DMS53 (cell line): ENCODE measurements around the gene AGXT.
A peak's percentile ranks its signal among the peaks of the same experiment; 100 is the strongest.

Source experiments
- DNase-seq: peaks from one replicate; lab custom pipeline; 2025; lab: John Stamatoyannopoulos, UW

AGXT gene

DNA sequence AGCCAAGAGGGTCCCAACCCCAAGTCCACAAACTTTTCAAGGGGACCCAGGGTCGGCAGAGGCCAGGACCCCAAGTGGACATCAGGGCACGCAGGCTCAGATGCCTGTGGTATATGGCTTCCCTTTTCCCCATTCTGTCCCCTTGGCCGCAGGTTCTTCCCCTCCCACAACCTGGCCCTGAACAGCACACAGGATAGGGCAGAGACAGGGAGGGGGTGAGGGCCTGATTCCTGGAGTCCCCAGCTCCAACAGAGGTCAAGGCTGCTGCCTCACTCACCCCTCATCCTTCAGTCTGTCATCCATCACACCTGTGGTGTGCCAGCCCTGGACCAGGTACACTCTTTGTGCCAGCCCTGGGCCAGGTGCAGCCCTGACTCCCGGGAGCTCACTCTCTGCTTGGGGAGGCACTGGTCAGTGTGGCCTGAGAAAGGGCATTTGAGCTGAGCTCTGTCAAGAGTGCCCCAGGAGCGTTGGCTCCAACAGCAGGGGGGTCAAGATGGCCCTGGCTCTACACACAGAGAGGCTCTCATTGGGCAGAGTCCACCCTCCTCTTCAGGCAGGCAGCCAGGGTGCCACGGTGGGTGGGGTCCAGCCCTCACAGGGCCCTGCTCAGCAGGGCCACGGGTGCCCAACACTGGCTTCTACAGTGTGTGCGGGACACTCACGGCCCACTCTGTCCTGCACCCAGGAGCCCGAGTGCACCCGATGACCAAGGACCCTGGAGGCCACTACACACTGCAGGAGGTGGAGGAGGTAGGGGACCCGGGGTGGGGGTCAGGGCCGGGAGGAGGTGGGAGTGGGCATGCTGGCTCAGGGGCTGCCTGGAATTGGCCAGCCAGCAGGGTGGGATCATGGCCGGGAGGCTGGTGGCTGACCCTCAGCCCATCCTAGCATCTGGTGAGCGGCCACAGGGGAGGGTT is 1.6 kb downstream of the AGXT start:
- no peak for DNase-seq

DNA sequence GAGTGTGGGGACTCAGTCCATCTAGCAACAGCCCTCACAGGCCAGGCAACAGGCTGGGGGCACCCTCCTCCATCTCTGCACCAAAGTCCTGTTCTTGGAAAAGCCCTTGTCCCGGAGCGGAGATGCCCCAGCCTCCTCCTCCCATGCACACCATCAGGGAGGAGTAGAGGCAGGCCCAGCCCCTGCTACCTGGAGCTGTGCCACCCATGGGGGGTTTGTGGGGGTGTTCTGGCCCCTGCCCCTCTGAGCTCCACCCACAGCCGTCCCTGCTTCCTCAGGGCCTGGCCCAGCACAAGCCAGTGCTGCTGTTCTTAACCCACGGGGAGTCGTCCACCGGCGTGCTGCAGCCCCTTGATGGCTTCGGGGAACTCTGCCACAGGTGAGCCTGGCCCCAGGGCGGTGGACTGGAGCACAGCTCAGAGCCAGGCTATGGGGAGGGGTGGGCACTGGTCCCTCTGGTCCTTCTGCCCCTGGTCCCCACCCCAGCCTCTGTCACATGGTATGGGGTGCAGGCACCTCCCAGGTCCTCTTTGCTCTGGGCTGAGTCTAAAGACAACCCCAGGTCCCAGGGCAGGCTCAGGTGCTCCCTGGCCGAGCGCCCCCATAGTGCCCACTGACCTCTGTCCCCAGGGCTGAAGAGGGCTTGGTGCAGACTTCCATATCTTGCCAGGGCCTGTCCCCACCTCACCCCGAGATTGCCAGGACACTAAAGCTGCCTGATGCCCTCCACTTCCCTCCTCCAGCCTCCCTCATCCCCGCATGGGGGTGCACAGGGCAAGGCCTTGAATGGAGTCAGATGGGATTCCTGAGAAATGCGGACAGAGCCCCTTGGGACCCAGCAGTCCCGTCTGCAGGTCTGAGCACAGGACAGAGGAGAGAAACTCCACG is 2.7 kb downstream of the AGXT start:
- no peak for DNase-seq

DNA sequence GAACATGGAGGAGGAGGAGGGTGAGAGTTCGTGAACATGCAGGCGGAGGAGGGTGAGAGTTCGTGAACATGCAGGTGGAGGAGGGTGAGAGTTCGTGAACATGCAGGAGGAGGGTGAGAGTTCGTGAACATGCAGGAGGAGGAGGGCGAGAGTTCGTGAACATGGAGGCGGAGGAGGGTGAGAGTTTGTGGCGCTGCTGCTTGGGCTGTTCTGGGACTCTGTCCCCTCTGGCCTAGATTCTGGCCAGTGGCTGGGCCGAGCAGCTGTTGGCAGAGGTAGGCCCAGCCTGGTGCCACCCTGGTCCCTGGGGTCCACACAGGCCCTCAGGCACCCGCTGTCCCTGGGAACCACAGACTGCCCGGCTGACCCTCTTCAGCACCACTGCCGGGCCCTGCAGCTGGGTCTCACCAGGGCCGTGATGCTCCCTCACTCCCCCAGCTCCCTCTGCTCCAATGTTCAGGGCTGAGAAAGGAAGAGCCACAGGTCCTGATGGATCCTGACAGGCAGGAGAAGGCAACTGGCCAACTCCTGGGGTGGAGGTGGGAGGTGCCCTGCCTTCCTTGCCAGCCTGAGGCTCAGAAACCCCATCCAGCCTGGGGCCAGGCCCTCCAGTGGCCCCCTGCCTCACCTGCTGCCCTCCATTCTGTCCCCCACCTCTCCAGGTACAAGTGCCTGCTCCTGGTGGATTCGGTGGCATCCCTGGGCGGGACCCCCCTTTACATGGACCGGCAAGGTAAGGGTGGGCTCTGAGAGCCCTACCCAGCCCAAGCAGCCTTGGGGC is 3.9 kb downstream of the AGXT start:
- DNase-seq = no peak

DNA sequence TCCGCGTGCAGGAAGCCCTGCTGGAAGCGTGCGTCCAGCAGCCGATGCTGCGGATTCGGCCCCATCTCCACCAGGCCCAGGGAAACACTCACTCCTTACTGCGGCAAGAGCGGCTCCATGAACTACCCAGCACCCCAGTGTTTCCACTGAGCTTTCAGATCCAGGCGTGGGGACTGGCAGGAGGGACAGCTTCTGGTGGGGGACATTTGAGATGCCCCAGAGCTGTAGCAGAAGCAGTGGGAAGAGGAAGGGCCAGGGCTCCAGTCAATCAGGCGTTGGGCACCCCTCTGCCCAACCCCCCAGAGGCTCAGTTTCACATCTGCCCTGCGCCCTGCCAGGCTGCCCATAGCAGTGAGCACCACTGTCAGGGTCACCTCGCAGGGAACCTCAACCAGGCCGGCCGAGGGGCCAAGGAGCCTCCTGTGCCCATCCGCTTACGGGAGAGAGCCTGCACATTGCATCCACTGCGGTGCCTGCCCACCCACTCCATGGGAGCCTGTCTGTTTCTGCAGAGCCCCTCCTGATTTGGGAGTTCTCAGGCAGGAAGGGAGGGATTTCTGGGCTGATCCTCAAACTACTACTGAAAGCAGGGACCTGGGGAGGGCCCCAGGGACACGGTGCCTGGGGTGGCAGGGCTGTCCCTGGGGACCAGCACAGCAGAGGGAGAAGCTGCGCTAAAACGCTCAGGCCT is 4.6 kb downstream of the AGXT start:
- no peak for DNase-seq

DNA sequence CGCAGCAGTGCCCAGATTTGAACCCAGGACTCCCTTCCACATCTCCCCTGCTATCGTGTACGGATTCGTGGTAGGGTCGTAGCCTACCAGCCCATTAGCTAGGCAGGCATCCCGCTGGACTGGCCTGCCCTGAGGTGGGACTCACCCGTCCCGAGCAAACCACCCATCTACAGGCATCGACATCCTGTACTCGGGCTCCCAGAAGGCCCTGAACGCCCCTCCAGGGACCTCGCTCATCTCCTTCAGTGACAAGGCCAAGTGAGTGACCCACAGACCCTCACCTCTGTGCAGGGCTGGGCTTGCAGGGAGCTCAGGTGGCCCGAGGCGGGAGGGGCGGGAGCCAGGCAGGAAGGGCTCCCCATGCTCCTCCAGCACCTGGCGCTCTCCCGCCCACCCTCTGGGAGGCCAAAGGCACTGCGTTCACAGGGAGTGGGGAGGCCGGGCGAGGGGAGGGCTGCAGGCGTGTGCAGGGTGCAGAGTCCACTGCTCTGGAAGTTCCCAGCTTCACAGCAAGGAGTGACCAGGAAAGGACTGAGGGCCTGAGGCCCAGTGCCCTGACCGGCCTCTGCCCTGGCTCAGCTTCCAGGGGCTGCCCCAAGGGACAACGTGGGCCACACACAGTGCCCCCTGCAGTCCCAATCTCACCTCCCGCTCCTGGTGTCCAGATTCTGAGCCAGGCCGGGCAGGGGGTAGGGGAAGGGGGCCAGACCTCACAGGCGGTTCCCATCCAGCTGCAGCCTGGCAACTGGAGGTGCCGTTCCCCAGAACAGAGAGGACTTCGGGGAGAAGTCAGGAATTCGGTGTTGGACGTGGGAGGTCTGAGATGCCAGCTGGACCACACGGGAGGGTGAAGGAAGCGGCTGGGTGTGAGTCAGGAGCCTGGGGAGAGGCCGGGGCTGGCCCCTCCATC is 5.4 kb downstream of the AGXT start:
- DNase-seq = peak; percentile 31

DNA sequence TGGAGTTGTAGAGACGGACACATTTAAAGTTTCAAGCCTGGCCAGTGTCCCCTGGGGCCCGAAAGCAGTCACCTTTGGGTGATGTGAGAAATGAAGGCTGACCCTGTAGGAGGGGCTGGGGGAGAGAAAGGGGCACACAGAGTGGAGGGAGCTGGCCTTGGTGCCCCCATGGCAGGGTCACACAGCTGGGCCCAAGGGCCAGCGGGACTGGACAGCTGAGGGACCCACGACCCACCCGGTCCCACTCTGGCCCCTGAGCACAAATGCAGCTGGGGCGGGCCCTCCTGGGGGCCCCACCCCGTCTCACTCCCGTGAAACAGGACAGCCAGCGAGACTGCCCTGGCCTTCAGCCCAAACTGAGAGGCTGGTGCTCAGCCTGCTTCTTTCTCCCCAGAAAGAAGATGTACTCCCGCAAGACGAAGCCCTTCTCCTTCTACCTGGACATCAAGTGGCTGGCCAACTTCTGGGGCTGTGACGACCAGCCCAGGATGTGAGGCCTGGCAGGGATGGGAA is 6.1 kb downstream of the AGXT start:
- no peak for DNase-seq

DNA sequence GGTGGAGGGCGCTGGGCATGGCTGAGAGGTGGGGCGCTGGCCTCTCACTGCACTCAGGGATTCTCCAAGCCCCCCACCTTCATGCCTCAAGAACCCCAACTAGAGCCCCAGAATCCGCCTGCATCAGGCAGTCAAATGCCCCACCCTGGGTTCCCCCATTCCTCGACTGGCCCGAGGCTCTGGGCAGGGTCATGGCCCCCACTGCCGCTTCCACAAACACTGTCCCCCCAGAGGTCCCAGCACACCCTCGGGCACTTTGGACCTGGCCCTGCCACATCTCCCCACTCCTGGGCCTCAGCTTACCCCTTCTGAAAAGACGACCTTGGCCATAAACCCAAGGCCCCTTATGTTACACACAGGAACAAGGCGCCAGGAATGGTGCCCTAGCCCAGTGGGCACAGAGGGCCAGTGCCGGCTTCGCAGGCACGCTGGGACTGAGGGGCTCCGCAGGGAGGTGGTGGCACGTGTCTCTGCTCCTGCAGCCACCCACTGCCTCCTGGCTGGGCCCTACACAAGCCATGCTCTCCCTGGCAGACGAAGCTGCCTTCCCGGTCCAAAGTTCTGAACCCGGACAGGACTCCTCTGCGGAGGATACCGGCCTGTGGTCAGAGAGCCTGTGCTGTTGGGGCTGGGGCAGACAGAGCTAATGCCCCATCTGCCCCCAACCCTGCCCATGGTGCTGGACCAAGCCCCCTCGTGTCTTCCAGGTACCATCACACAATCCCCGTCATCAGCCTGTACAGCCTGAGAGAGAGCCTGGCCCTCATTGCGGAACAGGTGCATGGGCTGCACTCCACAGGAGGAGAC is 6.8 kb downstream of the AGXT start:
- DNase-seq = no peak

DNA sequence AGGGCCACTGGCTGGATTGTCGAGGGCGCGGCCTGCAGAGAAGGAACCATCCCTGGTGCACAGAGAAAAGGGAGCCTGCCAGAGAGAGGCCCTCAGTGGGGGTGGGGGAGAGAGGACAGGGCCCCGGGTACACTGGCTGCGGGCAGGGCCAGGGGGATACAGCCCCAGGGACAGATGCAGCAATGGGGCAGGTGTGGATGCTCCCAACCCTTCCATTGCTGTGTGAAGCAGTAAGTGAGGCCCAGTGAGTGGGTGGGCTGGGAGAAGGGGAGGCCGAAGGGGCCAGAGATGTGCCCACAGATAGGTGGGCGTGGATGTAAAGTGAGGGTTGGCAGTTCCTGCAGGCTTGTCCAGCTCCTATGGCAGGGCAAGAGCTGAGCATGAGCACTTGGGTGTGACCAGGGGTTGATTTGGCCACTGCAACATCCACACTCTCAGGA is 7.4 kb downstream of the AGXT start:
- no peak for DNase-seq

DNA sequence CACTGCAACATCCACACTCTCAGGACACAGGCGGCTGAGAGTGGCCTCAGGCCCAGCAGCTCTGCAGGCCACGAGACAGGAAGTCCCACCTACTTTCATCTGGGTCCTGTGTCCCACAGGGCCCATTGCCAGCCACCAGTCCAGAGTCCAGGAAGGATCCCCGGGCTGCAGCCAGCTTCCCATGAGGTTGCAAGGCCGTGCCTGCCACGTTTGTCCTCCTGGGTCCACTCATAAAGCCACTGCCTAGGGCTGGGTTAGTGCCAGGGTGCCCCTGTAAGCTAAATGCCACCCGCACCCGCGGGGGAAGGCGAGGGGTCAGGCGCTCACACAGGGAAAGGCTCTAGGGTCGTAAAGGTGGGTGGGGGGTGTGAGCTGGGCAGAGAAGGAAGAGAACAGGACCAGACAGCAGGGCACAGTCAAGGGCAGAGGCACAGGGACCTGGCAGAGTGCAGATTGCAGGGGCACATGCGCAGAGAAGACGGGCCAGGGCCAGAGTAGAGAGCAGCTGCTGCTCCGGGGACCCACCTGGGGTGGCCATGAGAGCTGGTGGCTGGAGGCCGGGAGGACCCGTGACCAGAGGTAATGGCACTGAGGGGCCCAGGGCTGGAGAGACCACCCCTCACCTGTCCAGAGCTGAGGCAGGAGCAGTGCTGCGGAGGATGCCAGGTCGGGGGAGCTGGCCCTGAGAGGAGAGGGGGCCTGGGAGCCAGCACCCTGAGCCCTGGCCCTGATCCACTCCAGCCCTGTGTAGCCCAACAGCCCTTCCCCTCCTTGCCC is 8.0 kb downstream of the AGXT start:
- DNase-seq = no peak

DNA sequence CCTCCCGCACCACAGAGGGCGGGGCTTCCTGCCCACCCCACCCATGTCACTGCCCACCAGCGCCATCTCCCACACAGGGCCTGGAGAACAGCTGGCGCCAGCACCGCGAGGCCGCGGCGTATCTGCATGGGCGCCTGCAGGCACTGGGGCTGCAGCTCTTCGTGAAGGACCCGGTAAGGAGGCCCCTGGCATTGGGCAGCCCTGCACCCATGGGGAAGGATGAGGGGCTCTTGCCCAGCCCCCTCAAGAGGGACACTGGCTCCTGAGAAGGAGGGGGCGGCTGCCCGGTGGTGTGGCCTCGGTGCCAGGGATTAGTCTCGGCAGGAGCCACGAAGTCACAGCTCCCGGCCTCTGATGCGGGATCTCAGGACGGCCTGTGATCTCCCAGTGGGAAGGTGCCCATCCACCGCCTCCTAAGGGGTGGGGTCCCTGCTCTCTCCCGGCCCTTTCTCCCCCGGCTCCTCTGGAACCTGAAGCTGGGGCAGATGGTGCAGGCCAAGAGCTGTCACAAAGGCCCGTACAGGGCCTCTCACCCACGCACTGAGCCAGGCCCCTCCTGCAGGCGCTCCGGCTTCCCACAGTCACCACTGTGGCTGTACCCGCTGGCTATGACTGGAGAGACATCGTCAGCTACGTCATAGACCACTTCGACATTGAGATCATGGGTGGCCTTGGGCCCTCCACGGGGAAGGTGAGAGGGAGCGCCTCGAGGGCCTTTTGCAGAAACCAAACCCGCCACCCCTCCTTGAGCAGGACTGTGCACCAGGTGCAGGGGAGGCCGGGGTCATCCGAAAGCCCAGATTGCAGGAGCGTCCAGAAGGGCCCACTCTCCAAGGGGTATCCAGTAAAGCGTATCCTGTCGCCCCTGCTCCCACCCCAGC is 9.1 kb downstream of the AGXT start:
- DNase-seq = no peak

DNA sequence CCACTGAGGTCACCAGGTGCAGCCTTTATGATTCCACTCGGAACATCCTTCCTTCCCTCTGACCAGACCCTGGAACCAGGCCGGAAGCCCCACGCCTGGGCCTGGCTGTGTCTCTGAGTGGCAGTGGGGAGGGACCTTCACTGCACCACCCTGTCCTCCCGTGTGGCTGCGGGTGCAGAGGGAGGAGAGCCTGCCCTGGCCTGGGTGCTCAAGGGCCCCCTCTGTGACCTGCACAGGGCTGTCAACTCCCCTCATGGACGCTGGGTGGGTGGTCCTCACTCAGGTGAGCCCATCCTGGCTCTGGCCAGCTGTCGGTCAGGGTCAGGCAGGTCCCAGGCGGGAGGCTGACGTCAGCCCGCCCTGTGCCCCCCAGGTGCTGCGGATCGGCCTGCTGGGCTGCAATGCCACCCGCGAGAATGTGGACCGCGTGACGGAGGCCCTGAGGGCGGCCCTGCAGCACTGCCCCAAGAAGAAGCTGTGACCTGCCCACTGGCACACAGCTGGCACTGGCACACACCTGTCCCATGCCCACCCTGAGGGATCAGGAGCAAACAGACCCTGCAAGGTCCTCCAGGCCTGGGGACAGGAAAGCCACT is 9.8 kb downstream of the AGXT start:
- no peak for DNase-seq

DNA sequence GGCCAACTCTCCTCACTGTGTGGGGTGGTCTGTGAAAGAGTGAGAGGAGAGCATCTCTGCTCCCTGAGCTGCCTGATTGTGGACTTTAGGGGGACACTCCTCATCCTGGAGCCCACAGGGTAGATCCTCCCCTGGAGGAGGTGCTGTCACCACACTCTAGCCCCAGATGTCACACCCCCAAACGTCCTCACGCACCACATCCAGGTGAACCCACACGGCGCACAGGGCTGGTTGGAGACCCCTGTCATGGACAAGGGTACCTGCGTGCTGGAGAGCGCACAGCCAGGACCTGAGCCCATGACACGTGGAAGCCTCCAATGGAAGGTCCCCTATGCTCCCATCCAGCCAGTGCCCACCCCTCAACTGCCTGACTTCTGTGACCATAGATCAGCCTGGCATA is 10.5 kb downstream of the AGXT start:
- DNase-seq = no peak

DNA sequence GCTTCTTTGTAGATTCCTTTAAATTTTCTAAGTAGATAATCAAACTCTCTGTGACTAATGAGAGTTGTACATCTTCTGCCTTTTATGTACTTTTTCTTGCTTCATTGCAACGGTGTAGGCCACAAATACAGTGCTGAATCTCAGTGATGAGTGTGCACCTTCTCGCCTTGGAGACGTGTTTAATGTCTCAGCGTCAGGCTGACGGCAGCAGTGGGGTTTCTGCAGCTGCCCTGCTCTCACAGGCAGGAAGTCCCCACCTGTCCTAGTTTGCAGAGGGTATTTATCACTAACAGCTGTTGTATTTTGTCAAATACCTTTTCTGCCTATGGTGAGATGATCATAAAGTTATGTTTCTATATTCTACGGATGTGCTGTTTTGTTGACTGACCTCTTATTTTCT is 13.3 kb downstream of the AGXT start:
- peak; percentile 94 for DNase-seq

DNA sequence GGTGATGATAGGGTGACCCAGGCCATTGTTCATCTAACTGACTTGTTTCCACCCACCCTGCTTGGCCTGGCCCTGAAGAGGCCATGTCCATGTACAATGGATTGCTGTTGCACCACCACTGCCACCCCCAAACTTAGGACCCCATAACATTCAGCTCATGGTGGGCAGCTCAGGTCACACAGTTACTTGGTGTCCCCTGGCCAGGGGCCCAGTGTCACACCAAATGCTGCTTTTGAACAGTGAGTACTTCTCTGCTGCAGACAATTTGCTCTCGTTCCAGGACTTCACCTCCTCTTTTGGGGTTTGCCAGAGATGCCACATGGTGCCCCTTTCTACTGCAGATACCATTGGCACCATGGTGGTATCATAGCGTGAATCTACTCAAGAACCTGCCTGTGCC is 15.6 kb downstream of the AGXT start:
- DNase-seq = no peak

DNA sequence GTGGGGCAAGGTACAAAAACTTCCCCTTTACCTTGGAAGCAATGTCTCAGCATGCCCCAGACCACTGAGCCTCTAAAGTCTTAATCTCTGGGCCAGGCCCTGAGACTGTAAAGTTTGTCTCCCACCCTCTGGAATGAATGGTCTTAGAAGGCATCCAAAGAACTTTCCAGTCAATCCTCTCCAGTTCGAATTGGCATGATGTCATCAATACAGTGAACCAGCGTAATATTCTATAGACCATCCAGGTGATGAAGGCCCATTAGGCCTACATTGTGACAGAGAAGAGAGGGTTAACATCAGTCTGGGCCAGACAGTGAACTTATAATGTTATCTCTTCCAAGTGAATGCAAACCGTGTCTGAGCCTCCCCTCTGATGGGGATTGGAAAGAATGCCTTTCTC is 16.1 kb downstream of the AGXT start:
- DNase-seq = no peak

DNA sequence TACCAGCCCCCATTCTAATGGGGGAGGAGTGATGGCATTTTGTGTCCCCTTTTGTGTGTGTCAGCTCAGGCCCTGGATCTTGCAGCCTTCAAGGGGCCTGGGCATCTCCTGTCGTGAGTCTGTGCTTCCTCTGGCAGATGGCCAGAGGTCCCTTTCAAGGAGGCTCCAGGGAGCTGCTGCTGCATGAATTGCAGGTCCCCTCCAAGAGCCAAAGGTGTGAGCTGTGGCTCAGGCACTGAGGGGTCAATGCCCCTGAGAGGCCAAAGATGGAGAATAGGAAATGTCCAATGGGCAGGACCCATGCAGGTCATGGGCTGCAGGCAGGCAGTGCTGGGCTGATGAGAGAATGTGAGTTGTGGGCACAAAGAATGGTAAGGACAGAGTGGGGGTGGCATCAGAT is 16.9 kb downstream of the AGXT start:
- DNase-seq = no peak

DNA sequence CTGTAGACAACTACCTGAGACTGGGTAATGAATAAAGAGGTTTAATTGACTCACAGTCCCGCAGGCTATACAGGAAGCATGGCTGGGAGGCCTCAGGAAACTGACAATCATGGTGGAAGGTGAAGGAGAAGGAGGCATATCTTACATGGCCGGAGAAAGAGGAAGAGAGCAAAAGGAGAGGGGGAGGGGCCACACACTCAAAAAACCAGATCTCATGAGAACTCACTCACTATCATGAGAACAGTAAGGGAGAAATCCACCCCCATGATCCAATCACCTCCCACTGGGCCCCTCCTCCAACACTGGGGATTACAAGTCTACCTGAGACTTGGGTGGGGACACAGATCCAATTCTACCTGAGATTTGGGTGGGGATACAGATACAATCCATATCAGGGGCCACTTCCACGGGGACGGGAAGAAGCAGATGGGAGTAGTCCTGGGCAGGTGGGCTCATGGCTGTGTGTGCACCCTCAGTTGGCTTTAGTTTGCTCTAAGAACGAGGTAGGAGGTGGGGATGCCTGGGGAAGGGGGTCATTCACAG is 17.5 kb downstream of the AGXT start:
- DNase-seq = no peak
